HepG2 (cell line): ENCODE measurements around the gene PPP1R12A.

Experiments
- AGO2 ChIP-seq: fragments of 200-400 bp; formaldehyde crosslinking; optimal IDR thresholded peaks from 2 replicates; pipeline ENCODE3; 2017; ENCODE audit warnings: mild to moderate bottlenecking, low read depth, low read length, moderate library complexity
- ETV6 ChIP-seq: sonication (generic); formaldehyde crosslinking; conservative IDR thresholded peaks from 2 replicates; pipeline ENCODE4 v1.4.0; 2020; ENCODE audit warnings: missing genetic modification reagents
- EZH2 ChIP-seq: conservative IDR thresholded peaks from 2 replicates; pipeline ENCODE4 v1.6.1; 2012; ENCODE audit warnings: mild to moderate bottlenecking, low read depth, low read length, moderate library complexity
- TF ChIP-seq, protein P1 (sequence below): sonication (generic); formaldehyde crosslinking; IDR thresholded peaks from 2 replicates; pipeline ENCODE4 v1.5.0; 2020; ENCODE audit warnings: mild to moderate bottlenecking, missing genetic modification reagents, moderate library complexity

DNA sequence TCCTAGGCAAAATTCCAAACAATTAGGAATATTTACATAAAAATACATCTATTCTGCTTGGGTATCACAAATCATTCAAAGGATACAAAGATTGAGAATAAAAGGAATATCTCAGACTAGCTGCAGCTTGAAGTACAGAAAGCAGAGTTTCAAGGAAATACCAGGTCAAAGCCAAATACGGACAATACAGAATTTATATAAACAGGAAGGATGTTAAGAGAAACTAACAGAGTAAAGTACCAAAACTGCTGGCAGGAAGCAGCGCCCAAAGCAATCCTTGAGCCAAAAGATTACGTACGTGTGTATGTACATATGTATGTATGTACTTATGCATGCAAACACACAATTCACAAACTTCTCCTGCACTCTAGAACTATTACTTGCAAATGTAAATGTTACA is 86.6 kb downstream of the PPP1R12A start:
- TF ChIP-seq, protein P1, sequence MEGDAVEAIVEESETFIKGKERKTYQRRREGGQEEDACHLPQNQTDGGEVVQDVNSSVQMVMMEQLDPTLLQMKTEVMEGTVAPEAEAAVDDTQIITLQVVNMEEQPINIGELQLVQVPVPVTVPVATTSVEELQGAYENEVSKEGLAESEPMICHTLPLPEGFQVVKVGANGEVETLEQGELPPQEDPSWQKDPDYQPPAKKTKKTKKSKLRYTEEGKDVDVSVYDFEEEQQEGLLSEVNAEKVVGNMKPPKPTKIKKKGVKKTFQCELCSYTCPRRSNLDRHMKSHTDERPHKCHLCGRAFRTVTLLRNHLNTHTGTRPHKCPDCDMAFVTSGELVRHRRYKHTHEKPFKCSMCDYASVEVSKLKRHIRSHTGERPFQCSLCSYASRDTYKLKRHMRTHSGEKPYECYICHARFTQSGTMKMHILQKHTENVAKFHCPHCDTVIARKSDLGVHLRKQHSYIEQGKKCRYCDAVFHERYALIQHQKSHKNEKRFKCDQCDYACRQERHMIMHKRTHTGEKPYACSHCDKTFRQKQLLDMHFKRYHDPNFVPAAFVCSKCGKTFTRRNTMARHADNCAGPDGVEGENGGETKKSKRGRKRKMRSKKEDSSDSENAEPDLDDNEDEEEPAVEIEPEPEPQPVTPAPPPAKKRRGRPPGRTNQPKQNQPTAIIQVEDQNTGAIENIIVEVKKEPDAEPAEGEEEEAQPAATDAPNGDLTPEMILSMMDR (CRISPR knock-in tag): no peak
- TF ChIP-seq ETV6 (no peak), EZH2 (no peak), AGO2 (no peak)
